T-helper 1 cell treated with Interleukin-12 subunit alpha and Interleukin-12 subunit beta and Interleukin-4 antibody, amounts not matched to agents 30 ng/mL and 1 ng/mL, for 36 hours (primary cell): Measurements from ENCODE around the gene RIOK1. TPM values are rescaled to one million over a fixed set of nuclear protein-coding genes. Genes with fewer than 3 reads are reported as not detected.
"Not testable (repeated sequence)": the region's sequence is repeated elsewhere in the genome, so short reads cannot be mapped to it uniquely, and the experiment has no call there.

Source experiments
- intact Hi-C: fragments of 100-400 bp; cut with micrococcal nuclease; formaldehyde crosslinking; loops from one replicate; pipeline ENCODE4 v1.15.1; 2024
- total RNA-seq: library from RNA; stranded (reverse); gene quantifications from 2 replicates; pipeline ENCODE4 v1.2.3, GENCODE V29; 2022

The RIOK1 gene
- total RNA-seq, 1 donor from 2014 or later: 37.2 TPM

- intact Hi-C loops: no loop called here
Observed at GRCh38 chr6:7439228-7439627, 49.6 kb downstream of the RIOK1 start.

DNA sequence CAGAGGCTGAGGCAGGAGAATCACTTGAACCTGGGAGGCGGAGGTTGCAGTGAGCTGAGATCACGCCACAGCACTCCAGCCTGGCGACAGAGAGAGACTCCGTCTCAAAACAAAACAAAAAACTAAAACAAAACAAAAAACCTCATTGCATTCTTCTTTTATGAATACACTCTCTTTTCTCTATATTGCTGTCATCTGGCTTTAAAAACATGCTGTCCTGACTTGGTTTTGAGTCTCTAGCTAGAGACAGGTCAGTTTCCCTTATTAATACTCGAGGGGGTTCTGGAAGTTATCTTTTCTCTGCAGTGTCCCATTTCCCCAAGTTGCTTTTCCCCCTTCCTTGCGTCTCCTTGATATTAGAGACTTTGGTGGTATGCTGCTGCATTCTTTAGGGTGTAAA lies 50.9 kb downstream of the RIOK1 start:
- intact Hi-C loops: no loop called here

GRCh38 chr6:7441048-7441775 lies 51.6 kb downstream of the RIOK1 start:
- intact Hi-C loops: no loop called here

DNA sequence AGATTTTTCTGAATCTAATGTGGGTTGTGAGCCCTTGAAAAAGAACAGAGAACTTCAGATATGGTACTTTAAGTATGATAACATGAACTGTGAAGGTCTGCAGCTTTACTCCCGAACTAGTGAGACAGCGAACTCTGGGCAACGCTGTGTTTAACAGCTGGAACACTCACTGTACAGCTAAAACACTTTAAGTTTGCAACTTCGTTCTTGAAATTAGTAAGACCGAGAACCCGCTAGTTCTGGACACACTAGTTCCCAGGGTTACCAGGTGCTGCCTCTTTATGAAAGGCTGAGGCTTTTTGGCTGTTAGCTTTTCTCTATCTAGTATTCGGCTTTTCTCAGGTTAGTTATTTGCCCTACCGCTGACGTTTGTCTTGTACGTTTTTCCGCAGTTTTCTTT lies 52.9 kb downstream of the RIOK1 start:
- intact Hi-C loops: no loop called here

DNA sequence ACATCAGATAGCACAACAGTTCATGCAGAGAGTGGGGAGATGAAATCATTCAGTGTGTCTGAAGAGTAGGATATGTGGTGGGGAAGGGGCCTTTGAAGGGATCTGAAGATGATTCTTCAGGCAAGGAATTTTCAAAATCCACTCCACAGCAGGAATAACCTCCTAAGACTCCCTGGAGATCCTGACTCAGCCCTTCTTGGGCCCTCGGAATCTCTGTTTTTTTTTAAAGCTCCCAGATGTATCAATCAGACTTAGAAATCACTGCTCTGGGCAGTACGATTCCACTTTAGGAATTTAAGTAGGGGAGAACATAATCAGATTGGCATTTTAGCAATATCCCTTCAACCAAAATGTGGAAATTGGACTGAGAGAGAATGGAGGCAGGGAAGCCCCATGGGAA lies 55.5 kb downstream of the RIOK1 start:
- intact Hi-C loops: no loop called here

DNA sequence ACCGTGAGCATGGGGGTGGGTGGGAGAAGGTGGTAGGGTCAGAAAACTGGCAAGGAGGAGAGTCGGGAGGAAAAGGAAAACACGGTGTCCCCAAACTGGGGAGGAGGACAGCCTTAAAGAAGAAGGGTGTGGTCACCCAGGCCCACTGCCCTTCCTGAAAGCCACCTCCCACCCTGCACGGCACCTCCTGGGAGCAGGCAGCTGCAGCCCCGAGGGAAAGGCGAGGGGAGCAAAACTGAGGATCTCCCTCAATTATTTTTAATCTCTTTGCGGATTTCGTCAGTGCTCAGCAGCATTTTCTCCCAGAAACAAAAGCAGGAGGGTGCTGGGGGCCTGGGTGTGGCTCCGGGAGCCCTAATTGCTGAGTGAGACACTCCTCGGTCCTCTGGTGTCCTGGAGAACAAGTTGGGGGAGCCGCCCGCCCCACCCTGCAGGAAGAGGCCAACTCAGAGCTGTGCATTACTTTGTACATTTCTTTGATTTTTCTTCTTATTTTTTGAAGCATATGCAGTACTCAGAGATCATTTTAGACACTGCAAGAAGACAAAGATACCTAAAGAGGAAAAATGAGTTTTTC lies 56.4 kb downstream of the RIOK1 start:
- intact Hi-C loops: no loop called here

DNA sequence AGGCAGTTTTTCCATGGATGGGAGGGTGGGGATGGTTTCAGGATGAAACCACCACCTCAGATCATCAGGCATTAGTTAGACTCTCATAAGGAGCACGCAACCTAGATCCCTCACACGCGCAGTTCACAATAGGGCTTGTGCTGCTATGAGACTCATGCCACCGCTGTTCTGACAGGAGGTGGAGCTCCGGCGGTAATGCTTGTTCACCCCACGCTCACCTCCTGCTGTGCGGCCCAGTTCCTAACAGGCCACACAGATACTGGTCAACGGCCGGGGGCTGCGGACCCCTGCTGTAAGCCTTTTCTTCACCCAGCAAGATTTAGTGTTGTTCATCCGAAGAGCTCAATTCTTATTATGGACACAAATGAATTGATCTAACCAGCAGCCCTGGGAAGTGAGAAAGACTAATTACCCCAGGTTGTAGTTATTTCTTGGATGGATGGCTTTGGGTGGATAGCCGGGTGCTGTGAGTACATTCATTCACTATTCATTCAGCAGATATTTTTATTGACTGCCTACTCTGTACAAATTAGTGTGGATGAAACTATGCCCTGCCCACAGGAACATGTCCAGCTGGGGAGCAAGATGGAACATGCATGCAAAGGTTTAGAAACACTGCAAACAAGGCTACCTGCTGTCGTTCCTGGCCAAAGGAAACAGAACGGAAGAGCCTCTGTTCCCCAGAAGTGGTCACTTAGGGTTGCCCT lies 57.2 kb downstream of the RIOK1 start:
- intact Hi-C loops: no loop called here

DNA sequence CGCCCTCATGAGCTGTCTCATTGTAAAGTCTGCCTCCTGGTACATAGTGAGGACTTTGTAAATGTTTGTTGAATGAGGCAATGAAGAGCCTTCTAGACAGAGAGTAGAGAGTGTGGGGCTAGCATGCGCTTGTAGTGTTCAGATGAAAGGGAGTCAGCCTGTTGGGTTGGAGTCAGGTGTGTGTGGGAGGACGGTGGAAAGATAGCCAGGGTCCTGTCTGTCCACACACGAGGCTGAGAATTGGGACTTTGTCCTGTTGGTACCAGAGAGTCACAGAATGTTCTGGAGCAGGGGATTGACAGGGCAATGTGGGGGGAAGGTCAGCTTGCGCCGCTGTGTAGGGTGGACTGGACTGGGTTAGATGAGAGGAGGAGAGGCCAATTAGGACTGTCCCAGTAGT lies 58.6 kb downstream of the RIOK1 start:
- intact Hi-C loops: no loop called here

GRCh38 chr6:7449018-7449417 lies 59.4 kb downstream of the RIOK1 start:
- intact Hi-C loops: no loop called here

DNA sequence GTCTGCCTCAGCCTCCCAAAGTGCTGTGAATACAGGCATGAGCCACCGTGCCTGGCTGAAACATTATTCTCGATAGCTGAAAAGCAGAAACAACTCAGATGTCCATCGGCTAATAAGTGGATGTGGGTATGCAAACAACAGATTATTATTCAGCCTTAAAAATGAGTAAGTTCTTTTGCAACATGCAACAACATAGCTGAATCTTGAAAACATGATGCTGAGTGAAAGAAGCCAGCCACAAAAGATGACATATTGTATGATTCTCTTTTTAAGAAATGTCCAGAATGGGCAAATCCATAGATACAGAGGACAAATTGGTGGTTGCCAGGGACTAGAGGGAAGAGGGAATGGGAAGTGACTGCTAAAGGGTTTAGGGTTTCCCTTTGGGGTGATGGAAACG lies 61.7 kb downstream of the RIOK1 start:
- intact Hi-C loops: no loop called here

DNA sequence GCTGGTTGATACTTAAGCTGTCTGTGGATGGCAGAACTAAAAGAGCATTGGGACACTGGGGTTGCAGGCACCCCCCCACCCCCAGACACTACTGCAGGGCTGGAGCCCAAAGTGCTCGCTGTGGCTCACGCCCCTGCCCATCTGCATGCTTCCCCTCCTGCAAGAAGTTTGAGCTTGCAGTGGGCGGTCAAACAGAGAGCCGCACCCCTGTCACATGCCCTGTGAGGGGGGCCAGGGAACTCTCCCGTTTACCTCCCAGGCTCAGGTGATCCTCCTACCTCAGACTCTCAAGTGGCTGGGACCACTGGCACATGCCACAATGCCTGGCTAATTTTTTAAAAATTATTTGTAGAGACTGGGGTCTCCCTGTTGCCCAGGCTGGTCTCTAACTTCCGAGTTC lies 63.3 kb downstream of the RIOK1 start:
- intact Hi-C loops: no loop called here

DNA sequence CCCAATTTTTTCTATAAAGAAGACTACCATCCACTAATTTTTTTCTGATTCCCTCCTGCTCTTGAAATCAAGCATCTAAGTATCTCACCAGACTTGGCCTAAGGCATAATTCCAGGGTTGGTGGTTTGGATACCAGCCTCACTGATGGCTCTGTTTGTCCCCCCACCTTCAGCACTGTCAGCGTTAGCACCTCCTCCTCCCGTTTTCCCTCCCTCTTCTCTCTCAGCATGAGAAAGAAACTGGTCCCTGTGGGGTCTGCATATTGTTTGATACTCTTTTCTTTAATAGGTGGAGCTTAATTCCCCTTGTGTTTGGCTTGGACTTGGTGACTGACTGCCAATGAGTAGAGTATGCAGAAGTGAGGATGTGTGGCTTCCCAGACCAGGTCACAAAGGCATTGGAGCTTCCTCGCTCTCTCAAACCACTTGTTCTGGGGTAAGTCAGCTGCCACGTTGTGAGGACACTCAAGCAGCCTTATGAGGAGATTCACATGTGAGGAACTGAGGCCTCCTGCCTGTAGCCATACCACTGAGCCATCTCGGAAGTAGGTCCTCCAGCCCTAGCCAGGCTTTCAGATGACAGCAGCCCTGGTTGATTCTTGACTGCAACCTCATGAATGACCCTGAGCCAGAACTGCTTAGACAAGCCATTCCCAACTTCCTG lies 65.2 kb downstream of the RIOK1 start:
- intact Hi-C loops: no loop called here

DNA sequence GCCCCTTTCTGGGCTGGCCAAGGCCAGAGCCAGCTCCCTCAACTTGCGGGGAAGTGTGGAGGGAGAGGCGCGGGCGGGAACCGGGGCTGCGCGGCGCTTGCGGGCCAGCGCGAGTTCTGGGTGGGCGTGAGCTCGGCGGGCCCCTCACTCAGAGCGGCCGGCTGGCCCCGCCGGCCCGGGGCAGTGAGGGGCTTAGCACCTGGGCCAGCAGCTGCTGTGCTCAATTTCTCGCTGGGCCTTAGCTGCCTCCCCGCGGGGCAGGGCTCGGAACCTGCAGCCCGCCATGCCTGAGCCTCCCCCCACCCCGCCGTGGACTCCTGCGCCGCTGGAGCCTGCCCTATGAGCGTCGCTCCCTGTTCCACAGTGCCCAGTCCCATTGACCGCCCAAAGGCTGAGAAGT lies 66.7 kb downstream of the RIOK1 start:
- intact Hi-C loops: not testable (repeated sequence)

GRCh38 chr6:7461416-7461815 lies 71.8 kb downstream of the RIOK1 start:
- intact Hi-C loops: no loop called here

- intact Hi-C loops: no loop called here
Observed at GRCh38 chr6:7463785-7464184, 74.2 kb downstream of the RIOK1 start.

- intact Hi-C loops: no loop called here
Observed at GRCh38 chr6:7467007-7467897, 77.6 kb downstream of the RIOK1 start.

Other genes starting within 250 kb of the RIOK1 start
- 171 and 176 TPM in 2 replicates for gene SSR1, start 76.6 kb upstream of the RIOK1 start, total RNA-seq
- gene CAGE1, start 66 bp upstream of the RIOK1 start, total RNA-seq: 0.07 TPM in 1 of 2 replicates, not detected in the other
- 0.10 TPM in 1 of 2 replicates, not detected in the other for gene DSP, start 151.9 kb downstream of the RIOK1 start, total RNA-seq
- gene SNRNP48, start 200.4 kb downstream of the RIOK1 start, total RNA-seq: 15.2 and 15.3 TPM in 2 replicates